ENCODE data around the gene PSTPIP2. TPM values are rescaled to one million over a fixed set of nuclear protein-coding genes. Genes with fewer than 3 reads are reported as not detected.

The PSTPIP2 gene
- total RNA-seq, 3 donors from 2014 or later (not counting 1 experiment from before 2014, with no cell fraction given): 34.7 to 55.0 (median 46.9) TPM

GRCh38 chr18:46040033-46040746 is 31.9 kb downstream of the PSTPIP2 start:
- no peaks in the 10 kb centered on the region for H3K27me3 Mint-ChIP-seq (ENCODE audit: low read depth in 2 of 2)
- ATAC-seq (no peak), DNase-seq (no peak)
- peak overlapping the region in 1 of 2 donors; percentile 29 for H3K27ac Mint-ChIP-seq
- Histone ChIP-seq H3K4me3 (ENCODE audit: low read length) (no peak overlapping the region), H3K9me3 (ENCODE audit: control insufficient read depth, insufficient read depth, low read length) (no peaks in the 10 kb centered on the region), H3K36me3 (ENCODE audit: control insufficient read depth, insufficient read depth, low read length) (no peaks in the 10 kb centered on the region), H3K27ac (ENCODE audit: low read length) (no peak overlapping the region), H3K4me1 (ENCODE audit: control insufficient read depth, insufficient read depth, low read length) (peaks cover 20% of the 10 kb centered on the region), H3K27me3 (ENCODE audit: control insufficient read depth, insufficient read depth, low read length) (no peaks in the 10 kb centered on the region)
- intact Hi-C loops (cut with micrococcal nuclease): no loop called here
- no peak for TF ChIP-seq CTCF (IDR thresholded peaks at IDR 0.05)
- H3K36me3 Mint-ChIP-seq: no peaks in the 10 kb centered on the region
- H3K4me1 Mint-ChIP-seq: peaks cover 37% of the 10 kb centered on the region in 2 donors
- peak overlapping the region; percentile 29 for H3K4me3 Mint-ChIP-seq
- 87% methylated on average over 5 of the region's 5 CpGs for WGBS (ENCODE audit: insufficient coverage)
- H3K9me3 Mint-ChIP-seq: no peaks in the 10 kb centered on the region

GRCh38 chr18:46037512-46038305 is 34.4 kb downstream of the PSTPIP2 start:
- no peaks in the 10 kb centered on the region for H3K27me3 Mint-ChIP-seq (ENCODE audit: low read depth in 2 of 2)
- DNase-seq (no peak), ATAC-seq (no peak)
- WGBS (ENCODE audit: insufficient coverage): 84% methylated on average over 8 of the region's 9 CpGs
- Histone ChIP-seq H3K27me3 (ENCODE audit: control insufficient read depth, insufficient read depth, low read length) (no peaks in the 10 kb centered on the region), H3K36me3 (ENCODE audit: control insufficient read depth, insufficient read depth, low read length) (no peaks in the 10 kb centered on the region), H3K9me3 (ENCODE audit: control insufficient read depth, insufficient read depth, low read length) (no peaks in the 10 kb centered on the region), H3K4me1 (ENCODE audit: control insufficient read depth, insufficient read depth, low read length) (peaks cover 14% of the 10 kb centered on the region), H3K4me3 (ENCODE audit: low read length) (no peak overlapping the region), H3K27ac (ENCODE audit: low read length) (no peak overlapping the region)
- H3K4me3 Mint-ChIP-seq: no peak overlapping the region
- no peaks in the 10 kb centered on the region for H3K9me3 Mint-ChIP-seq
- H3K4me1 Mint-ChIP-seq: peaks cover 22 to 32% of the 10 kb centered on the region in 2 donors
- H3K36me3 Mint-ChIP-seq: no peaks in the 10 kb centered on the region
- no peak overlapping the region for H3K27ac Mint-ChIP-seq
- intact Hi-C loops (cut with micrococcal nuclease): no loop called here
- no peak for TF ChIP-seq CTCF (IDR thresholded peaks at IDR 0.05)

GRCh38 chr18:46035696-46036680 is 36.1 kb downstream of the PSTPIP2 start:
- intact Hi-C loops (cut with micrococcal nuclease): no loop called here
- Histone ChIP-seq H3K36me3 (ENCODE audit: control insufficient read depth, insufficient read depth, low read length) (no peaks in the 10 kb centered on the region), H3K27me3 (ENCODE audit: control insufficient read depth, insufficient read depth, low read length) (no peaks in the 10 kb centered on the region), H3K9me3 (ENCODE audit: control insufficient read depth, insufficient read depth, low read length) (no peaks in the 10 kb centered on the region), H3K4me1 (ENCODE audit: control insufficient read depth, insufficient read depth, low read length) (peaks cover 6% of the 10 kb centered on the region), H3K4me3 (ENCODE audit: low read length) (no peak overlapping the region), H3K27ac (ENCODE audit: low read length) (no peak overlapping the region)
- ATAC-seq: no peak
- no peak for DNase-seq
- peaks cover 8 to 19% of the 10 kb centered on the region in 2 donors for H3K4me1 Mint-ChIP-seq
- no peak overlapping the region for H3K4me3 Mint-ChIP-seq
- H3K27me3 Mint-ChIP-seq (ENCODE audit: low read depth in 2 of 2): no peaks in the 10 kb centered on the region
- H3K36me3 Mint-ChIP-seq: no peaks in the 10 kb centered on the region
- WGBS (ENCODE audit: insufficient coverage): 92% methylated on average over 2 of the region's 2 CpGs
- H3K27ac Mint-ChIP-seq: no peak overlapping the region
- no peak for TF ChIP-seq CTCF (IDR thresholded peaks at IDR 0.05)
- no peaks in the 10 kb centered on the region for H3K9me3 Mint-ChIP-seq

All from natural killer cell (primary cell).